ENCODE measurements around the gene C20orf144. TPM values are rescaled to one million over a fixed set of nuclear protein-coding genes. Genes with fewer than 3 reads are reported as not detected.
"Not testable (repeated sequence)": the region's sequence is repeated elsewhere in the genome, so short reads cannot be mapped to it uniquely, and the experiment has no call there.

The C20orf144 gene
- polyA plus RNA-seq, 1 donor, result 0.34 TPM

- DNase-seq; H3K27ac ChIP-seq (ENCODE audit: low read length); H3K4me1 ChIP-seq (ENCODE audit: control insufficient read depth, insufficient read depth, low read length); H3K27me3 ChIP-seq (ENCODE audit: control insufficient read depth, insufficient read depth, low read length); H3K4me3 ChIP-seq (ENCODE audit: low read length); H3K36me3 ChIP-seq (ENCODE audit: control insufficient read depth, insufficient read depth, low read length): not testable (repeated sequence)
- peaks cover 23% of the 10 kb centered on the region for H3K9me3 ChIP-seq (ENCODE audit: control insufficient read depth, low read depth, low read length)
- WGBS (ENCODE audit: insufficient coverage, low lambda C conversion rate), result no CpG with 5 or more reads among the region's 27 CpGs
Observed at GRCh38 chr20:33698966-33699365, 36.8 kb downstream of the C20orf144 start.

DNA sequence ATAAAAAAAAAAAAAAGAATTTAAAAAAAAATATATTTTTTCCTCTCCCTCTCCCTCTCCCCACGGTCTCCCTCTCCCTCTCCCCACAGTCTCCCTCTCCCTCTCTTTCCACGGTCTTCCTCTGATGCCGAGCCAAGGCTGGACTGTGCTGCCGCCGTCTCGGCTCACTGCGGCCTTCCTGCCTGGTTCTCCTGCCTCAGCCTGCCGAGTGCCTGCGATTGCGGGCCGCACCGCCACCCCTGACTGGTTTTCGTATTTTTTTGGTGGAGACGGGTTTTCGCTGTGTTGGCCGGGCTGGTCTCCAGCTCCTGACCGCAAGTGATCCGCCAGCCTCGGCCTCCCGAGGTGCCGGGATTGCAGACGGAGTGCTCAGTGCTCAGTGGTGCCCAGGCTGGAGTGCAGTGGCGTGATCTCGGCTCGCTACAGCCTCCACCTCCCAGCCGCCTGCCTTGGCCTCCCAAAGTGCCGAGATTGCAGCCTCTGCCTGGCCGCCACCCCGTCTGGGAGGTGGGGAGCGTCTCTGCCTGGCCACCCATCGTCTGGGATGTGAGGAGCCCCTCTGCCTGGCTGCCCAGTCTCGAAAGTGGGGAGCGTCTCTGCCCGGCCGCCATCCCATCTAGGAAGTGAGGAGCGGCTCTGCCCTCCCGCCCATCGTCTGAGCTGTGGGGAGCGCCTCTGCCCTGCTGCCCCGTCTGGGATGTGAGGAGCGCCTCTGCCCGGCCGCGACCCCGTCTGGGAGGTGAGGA lies 38.7 kb downstream of the C20orf144 start:
- H3K4me1 ChIP-seq (ENCODE audit: control insufficient read depth, insufficient read depth, low read length); H3K27ac ChIP-seq (ENCODE audit: low read length); H3K4me3 ChIP-seq (ENCODE audit: low read length); H3K36me3 ChIP-seq (ENCODE audit: control insufficient read depth, insufficient read depth, low read length); H3K27me3 ChIP-seq (ENCODE audit: control insufficient read depth, insufficient read depth, low read length); DNase-seq: not testable (repeated sequence)
- H3K9me3 ChIP-seq (ENCODE audit: control insufficient read depth, low read depth, low read length), result peaks cover 23% of the 10 kb centered on the region
- WGBS (ENCODE audit: insufficient coverage, low lambda C conversion rate), result no CpG with 5 or more reads among the region's 45 CpGs

DNA sequence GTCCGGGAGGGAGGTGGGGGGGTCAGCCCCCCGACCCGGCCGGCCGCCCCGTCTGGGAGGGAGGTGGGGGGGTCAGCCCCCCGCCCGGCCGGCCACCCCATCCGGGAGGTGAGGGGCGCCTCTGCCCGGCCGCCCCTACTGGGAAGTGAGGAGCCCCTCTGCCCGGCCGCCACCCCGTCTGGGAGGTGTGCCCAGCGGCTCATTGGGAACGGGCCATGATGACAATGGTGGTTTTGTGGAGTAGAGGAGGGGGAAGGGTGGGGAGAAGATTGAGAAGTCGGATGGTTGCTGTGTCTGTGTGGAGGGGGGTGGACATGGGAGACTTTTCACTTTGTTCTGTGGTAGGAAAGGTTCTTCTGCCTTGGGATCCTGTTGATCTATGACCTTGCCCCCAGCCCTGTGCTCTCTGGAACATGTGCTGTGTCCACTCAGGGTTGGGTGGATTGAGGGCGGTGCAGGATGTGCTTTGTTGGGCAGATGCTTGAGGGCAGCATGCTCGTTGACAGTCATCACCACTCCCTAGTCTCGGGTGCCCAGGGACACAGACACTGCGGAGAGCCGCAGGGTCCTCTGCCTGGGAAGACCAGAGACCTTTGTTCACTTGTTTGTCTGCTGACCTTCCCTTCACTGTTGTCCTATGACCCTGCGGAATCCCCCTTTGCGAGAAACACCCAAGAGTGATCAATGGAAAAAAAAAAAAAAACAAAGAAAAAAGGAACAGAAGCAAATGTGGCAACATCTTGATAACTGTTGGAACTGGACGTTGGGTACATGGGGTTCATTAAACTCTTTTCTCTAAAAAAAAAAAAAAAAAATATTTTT lies 39.7 kb downstream of the C20orf144 start:
- H3K4me3 ChIP-seq (ENCODE audit: low read length), result no peak overlapping the region
- DNase-seq, result no peak
- H3K27me3 ChIP-seq (ENCODE audit: control insufficient read depth, insufficient read depth, low read length), result no peaks in the 10 kb centered on the region
- H3K9me3 ChIP-seq (ENCODE audit: control insufficient read depth, low read depth, low read length), result peaks cover 23% of the 10 kb centered on the region
- no peaks in the 10 kb centered on the region for H3K4me1 ChIP-seq (ENCODE audit: control insufficient read depth, insufficient read depth, low read length)
- H3K27ac ChIP-seq (ENCODE audit: low read length), result no peak overlapping the region
- peaks cover 7% of the 10 kb centered on the region for H3K36me3 ChIP-seq (ENCODE audit: control insufficient read depth, insufficient read depth, low read length)
- whole genome bisulfite sequencing (ENCODE audit: insufficient coverage, low lambda C conversion rate), result 89% methylated on average over 3 of the region's 27 CpGs

DNA sequence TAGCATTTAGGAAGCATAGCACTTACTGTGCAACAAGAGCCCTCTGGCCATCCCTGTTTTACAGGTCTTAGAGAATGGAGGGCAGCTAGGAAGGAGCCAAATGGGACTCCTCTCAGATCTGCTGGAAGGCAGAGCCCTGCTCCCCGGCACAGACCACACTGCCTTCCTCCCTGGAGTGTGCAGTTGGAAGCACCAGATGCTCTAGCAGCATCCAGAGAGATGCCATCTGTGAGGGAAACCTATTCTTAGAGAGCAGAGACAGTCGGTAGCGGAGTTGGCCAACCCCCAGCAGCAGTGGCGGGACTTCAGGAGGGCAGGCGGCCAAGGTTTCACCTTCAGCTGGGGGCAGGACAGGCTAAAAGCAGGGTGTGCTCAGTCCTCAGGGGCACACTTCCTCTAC lies 40.7 kb downstream of the C20orf144 start:
- H3K36me3 ChIP-seq (ENCODE audit: control insufficient read depth, insufficient read depth, low read length), result peaks cover 16% of the 10 kb centered on the region
- WGBS (ENCODE audit: insufficient coverage, low lambda C conversion rate), result no CpG with 5 or more reads among the region's 5 CpGs
- H3K4me1 ChIP-seq (ENCODE audit: control insufficient read depth, insufficient read depth, low read length), result no peaks in the 10 kb centered on the region

GRCh38 chr20:33703498-33704137 lies 41.5 kb downstream of the C20orf144 start:
- Histone ChIP-seq H3K9me3 (ENCODE audit: control insufficient read depth, low read depth, low read length) (peaks cover 17% of the 10 kb centered on the region), H3K4me3 (ENCODE audit: low read length) (no peak overlapping the region), H3K27ac (ENCODE audit: low read length) (no peak overlapping the region), H3K36me3 (ENCODE audit: control insufficient read depth, insufficient read depth, low read length) (peaks cover 16% of the 10 kb centered on the region), H3K27me3 (ENCODE audit: control insufficient read depth, insufficient read depth, low read length) (no peaks in the 10 kb centered on the region), H3K4me1 (ENCODE audit: control insufficient read depth, insufficient read depth, low read length) (no peaks in the 10 kb centered on the region)
- no CpG with 5 or more reads among the region's 8 CpGs for WGBS (ENCODE audit: insufficient coverage, low lambda C conversion rate)
- DNase-seq, result no peak

More for the DNA sequence above, 40.7 kb downstream of the C20orf144 start:
- DNase-seq, result no peak
- Histone ChIP-seq H3K27ac (ENCODE audit: low read length) (no peak overlapping the region), H3K27me3 (ENCODE audit: control insufficient read depth, insufficient read depth, low read length) (no peaks in the 10 kb centered on the region), H3K9me3 (ENCODE audit: control insufficient read depth, low read depth, low read length) (peaks cover 23% of the 10 kb centered on the region), H3K4me3 (ENCODE audit: low read length) (no peak overlapping the region)

DNA sequence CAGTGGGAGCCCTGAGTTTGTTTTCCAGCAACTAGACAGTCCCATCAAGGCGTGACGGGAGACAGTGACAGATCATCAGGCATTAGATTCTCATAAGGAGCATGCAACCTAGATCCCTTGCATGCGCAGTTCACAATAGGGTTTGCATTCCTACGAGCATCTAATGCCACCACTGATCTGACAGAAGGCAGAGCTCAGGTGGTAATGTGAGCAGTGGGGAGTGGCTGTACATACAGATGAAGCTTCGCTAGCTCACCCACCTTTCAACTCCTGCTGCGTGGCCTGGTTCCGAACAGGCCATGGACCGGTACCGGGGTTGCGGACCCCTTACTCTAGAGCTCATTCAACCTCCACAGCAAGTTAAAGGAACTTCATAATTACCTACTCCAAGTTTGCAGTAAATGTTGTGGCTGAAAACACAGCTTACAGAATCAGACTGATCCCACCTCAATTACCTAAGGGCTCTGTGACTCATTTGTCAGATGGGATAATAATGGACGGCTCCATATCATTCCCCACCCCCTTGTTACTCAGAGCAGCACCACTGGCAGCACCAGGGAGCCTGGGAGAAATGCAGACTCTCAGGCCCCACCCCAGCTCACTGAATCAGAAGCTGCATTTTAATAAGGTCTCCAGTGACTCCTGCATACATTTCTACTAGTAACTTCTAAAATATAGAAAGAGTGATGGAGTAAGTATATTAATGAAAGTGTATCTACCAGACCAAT lies 42.2 kb downstream of the C20orf144 start:
- Histone ChIP-seq H3K4me3 (ENCODE audit: low read length) (no peak overlapping the region), H3K27me3 (ENCODE audit: control insufficient read depth, insufficient read depth, low read length) (no peaks in the 10 kb centered on the region), H3K27ac (ENCODE audit: low read length) (no peak overlapping the region), H3K36me3 (ENCODE audit: control insufficient read depth, insufficient read depth, low read length) (peaks cover 16% of the 10 kb centered on the region), H3K4me1 (ENCODE audit: control insufficient read depth, insufficient read depth, low read length) (no peaks in the 10 kb centered on the region), H3K9me3 (ENCODE audit: control insufficient read depth, low read depth, low read length) (peaks cover 12% of the 10 kb centered on the region)
- no peak for DNase-seq
- WGBS (ENCODE audit: insufficient coverage, low lambda C conversion rate), result no CpG with 5 or more reads among the region's 11 CpGs

- H3K4me1 ChIP-seq (ENCODE audit: control insufficient read depth, insufficient read depth, low read length), result no peaks in the 10 kb centered on the region
- no peak overlapping the region for H3K27ac ChIP-seq (ENCODE audit: low read length)
- no peak for DNase-seq
- H3K4me3 ChIP-seq (ENCODE audit: low read length), result no peak overlapping the region
- no peaks in the 10 kb centered on the region for H3K27me3 ChIP-seq (ENCODE audit: control insufficient read depth, insufficient read depth, low read length)
- H3K36me3 ChIP-seq (ENCODE audit: control insufficient read depth, insufficient read depth, low read length), result peaks cover 26% of the 10 kb centered on the region
- H3K9me3 ChIP-seq (ENCODE audit: control insufficient read depth, low read depth, low read length), result no peaks in the 10 kb centered on the region
- no CpG with 5 or more reads among the region's 11 CpGs for WGBS (ENCODE audit: insufficient coverage, low lambda C conversion rate)
Observed at GRCh38 chr20:33707668-33708067, 45.5 kb downstream of the C20orf144 start.

GRCh38 chr20:33709398-33709797 lies 47.3 kb downstream of the C20orf144 start:
- no CpG with 5 or more reads among the region's 2 CpGs for WGBS (ENCODE audit: insufficient coverage, low lambda C conversion rate)
- H3K36me3 ChIP-seq (ENCODE audit: control insufficient read depth, insufficient read depth, low read length), result peaks cover 36% of the 10 kb centered on the region
- no peak for DNase-seq
- no peak overlapping the region for H3K4me3 ChIP-seq (ENCODE audit: low read length)
- no peaks in the 10 kb centered on the region for H3K9me3 ChIP-seq (ENCODE audit: control insufficient read depth, low read depth, low read length)
- no peaks in the 10 kb centered on the region for H3K27me3 ChIP-seq (ENCODE audit: control insufficient read depth, insufficient read depth, low read length)
- no peak overlapping the region for H3K27ac ChIP-seq (ENCODE audit: low read length)
- no peaks in the 10 kb centered on the region for H3K4me1 ChIP-seq (ENCODE audit: control insufficient read depth, insufficient read depth, low read length)

DNA sequence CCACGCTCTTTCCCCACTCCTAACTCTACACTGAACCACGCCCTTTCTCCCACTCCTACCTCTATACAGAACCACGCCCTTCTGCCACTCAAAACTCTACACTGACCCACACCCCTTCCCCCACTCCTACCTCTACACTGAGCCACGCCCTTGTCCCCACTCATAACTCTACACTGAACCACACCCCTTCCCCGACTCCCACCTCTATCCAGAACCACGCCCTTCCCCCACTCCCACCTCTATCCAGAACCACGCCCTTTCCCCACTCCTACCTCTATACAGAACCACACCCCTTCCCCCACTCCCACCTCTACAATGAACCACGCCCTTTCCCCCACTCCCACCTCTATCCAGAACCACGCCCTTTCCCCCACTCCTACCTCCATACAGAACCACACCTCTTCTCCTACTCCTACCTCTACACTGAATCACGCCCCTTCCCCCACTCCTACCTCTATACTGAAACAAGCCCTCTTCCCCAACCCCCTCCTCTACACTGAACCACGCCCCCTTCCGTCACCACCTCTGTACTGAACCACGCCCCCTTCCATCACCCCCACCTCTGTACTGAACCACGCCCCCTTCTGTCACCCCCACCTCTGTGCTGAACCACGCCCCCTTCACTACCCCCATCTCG lies 47.9 kb downstream of the C20orf144 start:
- no peaks in the 10 kb centered on the region for H3K4me1 ChIP-seq (ENCODE audit: control insufficient read depth, insufficient read depth, low read length)
- no peak overlapping the region for H3K4me3 ChIP-seq (ENCODE audit: low read length)
- 100% methylated on average over 2 of the region's 16 CpGs for WGBS (ENCODE audit: insufficient coverage, low lambda C conversion rate)
- no peaks in the 10 kb centered on the region for H3K9me3 ChIP-seq (ENCODE audit: control insufficient read depth, low read depth, low read length)
- no peak for DNase-seq
- no peaks in the 10 kb centered on the region for H3K27me3 ChIP-seq (ENCODE audit: control insufficient read depth, insufficient read depth, low read length)
- H3K27ac ChIP-seq (ENCODE audit: low read length), result no peak overlapping the region
- peaks cover 42% of the 10 kb centered on the region for H3K36me3 ChIP-seq (ENCODE audit: control insufficient read depth, insufficient read depth, low read length)
